HepG2 (cell line): Measurements from ENCODE around the gene OSBPL10. TPM values are rescaled to one million over a fixed set of nuclear protein-coding genes. Genes with fewer than 3 reads are reported as not detected.

Source experiments
- ATAC-seq: fragments of 200-7000 bp; cut with Tn5 transposase; 3 replicates; pipeline ENCODE4 v1.9.1; 2020; ENCODE audit warnings: mild to moderate bottlenecking, moderate library complexity
- BruUV-seq: library from RNA; stranded (reverse); fragments of 400-500 nt; replicated peaks from 2 replicates; lab custom pipeline; 2021; lab: Mats Ljungman, UMichigan
- CTCF ChIA-PET: fragments of 300-600 bp; formaldehyde crosslinking; extraction: SDS; loops from one replicate; lab custom pipeline; 2021; ENCODE audit warnings: low total read pairs, inconsistent platforms, low intra/inter-chr PET ratio; lab: Yijun Ruan, JAX
- POLR2A ChIA-PET: fragments of 350-600 bp; sonication (Branson Sonifier 250); formaldehyde crosslinking; loops from one replicate; lab custom pipeline; 2020; ENCODE audit warnings: antibody characterized with exemption, inconsistent platforms; lab: Yijun Ruan, JAX
- DNase-seq: peaks from one replicate; pipeline ENCODE4 v3.0.0-alpha.2; 2015; ENCODE audit warnings: low spot score
- FAIRE-seq: peaks from 3 replicates; lab custom pipeline; 2011; peaks lifted over from hg19 to GRCh38; lab: Jason Lieb, UNC
- H2AFZ ChIP-seq: one replicate; pipeline ENCODE4 v1.6.1; 2011; ENCODE audit warnings: low read length, inconsistent platforms
- H3K27ac ChIP-seq: fragments of 300-600 bp; 3 replicates; pipeline ENCODE4 v1.8.0; 2011; ENCODE audit warnings: mixed run types, mild to moderate bottlenecking, mixed read lengths, low read length, inconsistent platforms; ENCODE audit not compliant: insufficient read depth; ENCODE audit errors: extremely low read length
- H3K27me3 ChIP-seq, 2 experiments: fragments of 200-600 bp in 1 of 2; 2 replicates in 1 of 2; 3 replicates in 1 of 2; pipeline versions ENCODE4 v1.6.0 to v1.8.0; 2011; ENCODE audit warnings: low read length in 2 of 2, mild to moderate bottlenecking in 2 of 2, moderate library complexity in 2 of 2, inconsistent platforms in 1 of 2; ENCODE audit not compliant: insufficient read depth in 2 of 2, control insufficient read depth in 1 of 2
- H3K36me3 ChIP-seq, 2 experiments: fragments of 200-600 bp in 1 of 2; replicated peaks in 1 of 2; 2 replicates in 1 of 2; 3 replicates in 1 of 2; pipeline versions ENCODE4 v1.5.1 to v1.8.0; 2011; ENCODE audit warnings: low read length in 2 of 2, inconsistent platforms in 1 of 2; ENCODE audit not compliant: insufficient read depth in 2 of 2, control insufficient read depth in 1 of 2
- H3K4me1 ChIP-seq: 2 replicates; pipeline ENCODE4 v1.5.1; 2012; ENCODE audit warnings: low read length, inconsistent platforms; ENCODE audit not compliant: insufficient read depth
- H3K4me2 ChIP-seq: 2 replicates; pipeline ENCODE4 v1.6.0; 2011; ENCODE audit warnings: low read depth, low read length, inconsistent platforms
- H3K4me3 ChIP-seq, 3 experiments: fragments of 200-600 bp in 1 of 3; sonication (generic), shearing (Covaris generic) in 1 of 3; replicated peaks in 1 of 3; 2 replicates each; pipeline ENCODE4 v1.5.1; 2011 to 2016; ENCODE audit warnings: low read length in 3 of 3, inconsistent platforms in 2 of 3, low read depth in 2 of 3, mild to moderate bottlenecking in 2 of 3, control low read depth in 1 of 3, mixed read lengths in 1 of 3; ENCODE audit not compliant: insufficient read depth in 1 of 3
- H3K79me2 ChIP-seq: one replicate; pipeline ENCODE4 v1.6.1; 2011; ENCODE audit warnings: low read length, inconsistent platforms; ENCODE audit not compliant: insufficient read depth
- H3K9ac ChIP-seq: 2 replicates; pipeline ENCODE4 v1.6.0; 2011; ENCODE audit warnings: mild to moderate bottlenecking, low read depth, low read length, inconsistent platforms; ENCODE audit not compliant: insufficient read depth
- H3K9me3 ChIP-seq: 2 replicates; pipeline ENCODE4 v1.5.1; 2012; ENCODE audit warnings: mild to moderate bottlenecking, low read length
- H4K20me1 ChIP-seq: 2 replicates; pipeline ENCODE4 v1.6.0; 2011; ENCODE audit warnings: inconsistent platforms, mild to moderate bottlenecking, low read length, moderate library complexity; ENCODE audit not compliant: insufficient read depth
- ATF7 ChIP-seq, 2 experiments: fragments of 450-650 bp in 1 of 2; sonication (generic) in 1 of 2; formaldehyde crosslinking in 1 of 2; IDR thresholded peaks; 2 replicates each; pipeline versions ENCODE4 v1.4.0 to v1.6.1; 2016 to 2020; ENCODE audit warnings: antibody characterized with exemption in 1 of 2, mild to moderate bottlenecking in 1 of 2, missing genetic modification reagents in 1 of 2
- CC2D1A ChIP-seq: sonication (generic); formaldehyde crosslinking; IDR thresholded peaks from 2 replicates; pipeline ENCODE4 v1.8.1; 2023; ENCODE audit warnings: mild to moderate bottlenecking, missing genetic modification reagents
- CEBPB ChIP-seq: IDR thresholded peaks from 2 replicates; pipeline ENCODE4 v1.6.1; 2011; ENCODE audit warnings: low read depth, low read length, improper control_type of control experiment, borderline replicate concordance
- DPF2 ChIP-seq: sonication (generic); formaldehyde crosslinking; IDR thresholded peaks from 2 replicates; pipeline ENCODE4 v1.4.0; 2020; ENCODE audit warnings: mild to moderate bottlenecking, low read depth, missing genetic modification reagents, borderline replicate concordance
- HMGA1 ChIP-seq: sonication (generic); formaldehyde crosslinking; conservative IDR thresholded peaks from 2 replicates; pipeline ENCODE4 v1.4.0; 2020; ENCODE audit warnings: missing genetic modification reagents
- MXD4 ChIP-seq: IDR thresholded peaks from 2 replicates; pipeline ENCODE4 v1.6.1; 2016; ENCODE audit warnings: mild to moderate bottlenecking, missing biosample characterization, missing genetic modification reagents
- PCBP2 ChIP-seq: fragments of 200-400 bp; formaldehyde crosslinking; optimal IDR thresholded peaks from 2 replicates; pipeline ENCODE3; 2018; ENCODE audit warnings: low read length, low read depth; ENCODE audit not compliant: poor library complexity, severe bottlenecking
- ZBTB25 ChIP-seq: IDR thresholded peaks from 2 replicates; pipeline ENCODE4 v1.6.1; 2018; ENCODE audit warnings: missing genetic modification reagents
- ZEB1 ChIP-seq: IDR thresholded peaks from 2 replicates; pipeline ENCODE4 v1.6.1; 2012; ENCODE audit warnings: mild to moderate bottlenecking, low read depth, inconsistent platforms; ENCODE audit not compliant: insufficient replicate concordance
- ZFP1 ChIP-seq: IDR thresholded peaks from 2 replicates; pipeline ENCODE4 v1.6.1; 2016
- ZNF549 ChIP-seq: sonication (generic); formaldehyde crosslinking; IDR thresholded peaks from 2 replicates; pipeline ENCODE4 v1.5.0; 2020; ENCODE audit warnings: missing genetic modification reagents
- ZNF597 ChIP-seq: sonication (generic); formaldehyde crosslinking; IDR thresholded peaks from 2 replicates; pipeline ENCODE4 v1.5.0; 2020; ENCODE audit warnings: missing genetic modification reagents
- WGBS: methylation state at CpG from one replicate; pipeline ENCODE4 v1.1.6; 2017; ENCODE audit warnings: low lambda C conversion rate; 5-methylcytosine and 5-hydroxymethylcytosine counted together
- in situ Hi-C: cut with HindIII; loops from 2 replicates; pipeline ENCODE4 v1.10.0; 2017; ENCODE audit warnings: low pct_unique_long_range_greater_than_20kb; ENCODE audit not compliant: extremely low pct_ligation_motif_present
- intact Hi-C: fragments of 100-400 bp; cut with micrococcal nuclease; formaldehyde crosslinking; loops from one replicate; pipeline ENCODE4 v1.10.0; 2022; ENCODE audit not compliant: unreplicated experiment
- polyA plus RNA-seq, 8 experiments: library from polyadenylated mRNA; depleted of rRNA in 3 of 8; stranded (reverse) in 7 of 8; unstranded in 1 of 8; fragments of >200 nt; fragmentation: Illumina TruSeq in 4 of 8; extraction: Trizol in 4 of 8; gene quantifications; 2 replicates each; pipeline versions ENCODE4 v1.2.1 to v1.2.3, GENCODE V29; 2011 to 2016; ENCODE audit warnings: low read depth in 4 of 8, missing spikeins in 1 of 8, mixed read lengths in 1 of 8; ENCODE audit not compliant: insufficient read depth in 1 of 8
- total RNA-seq, 5 experiments: library from RNA; depleted of rRNA; stranded (reverse); fragments of >200 nt; fragmentation: Illumina TruSeq; extraction: Trizol; gene quantifications; 2 replicates each; pipeline ENCODE4 v1.2.3, GENCODE V29; 2016; ENCODE audit warnings: low read depth in 1 of 5
- TF ChIP-seq, protein P1 (sequence below): sonication (generic); formaldehyde crosslinking; IDR thresholded peaks from 2 replicates; pipeline ENCODE4 v1.9.0; 2021; ENCODE audit warnings: missing genetic modification reagents, mild to moderate bottlenecking, borderline replicate concordance
- TF ChIP-seq, protein P2 (sequence below): sonication (generic); formaldehyde crosslinking; IDR thresholded peaks from 2 replicates; pipeline ENCODE4 v1.5.0; 2020; ENCODE audit warnings: mild to moderate bottlenecking, missing genetic modification reagents, borderline replicate concordance

The OSBPL10 gene
- total and polyA plus RNA-seq, 2 of the 13 experiments (the other 11 are each of a cell fraction or from before 2014, with no cell fraction given): 10.3 to 28.6 TPM

GRCh38 chr3:31896026-31896425, 85.0 kb downstream of the OSBPL10 start:
- no peak overlapping the region for H3K4me3 ChIP-seq
- H3K36me3 ChIP-seq: peaks cover 0 to 4% of the 10 kb centered on the region in 2 experiments; a peak in 2 of 5 replicates
- no peak overlapping the region for H3K27ac ChIP-seq
- ChIA-PET CTCF (no interaction called here), POLR2A (no interaction called here)
- H3K4me1 ChIP-seq: peaks cover 17% of the 10 kb centered on the region
- BruUV-seq: no TSS peak
- in situ Hi-C loops (no loop called here), intact Hi-C loops (no loop called here)
- ATAC-seq (no peak), FAIRE-seq (no peak), DNase-seq (no peak)
- no peak overlapping the region for H3K9ac ChIP-seq
- no peaks in the 10 kb centered on the region for H3K27me3 ChIP-seq
- H3K4me2 ChIP-seq: no peak overlapping the region
- no peaks in the 10 kb centered on the region for H4K20me1 ChIP-seq
- peaks cover 20% of the 10 kb centered on the region for H3K79me2 ChIP-seq
- H3K9me3 ChIP-seq: no peaks in the 10 kb centered on the region
- no peak overlapping the region for H2AFZ ChIP-seq
- 90% methylated on average over 1 of the region's 1 CpG for WGBS
- TF ChIP-seq CEBPB: peak; percentile 38; the same call in 1 of the 2 replicates
- TF ChIP-seq, protein P1, sequence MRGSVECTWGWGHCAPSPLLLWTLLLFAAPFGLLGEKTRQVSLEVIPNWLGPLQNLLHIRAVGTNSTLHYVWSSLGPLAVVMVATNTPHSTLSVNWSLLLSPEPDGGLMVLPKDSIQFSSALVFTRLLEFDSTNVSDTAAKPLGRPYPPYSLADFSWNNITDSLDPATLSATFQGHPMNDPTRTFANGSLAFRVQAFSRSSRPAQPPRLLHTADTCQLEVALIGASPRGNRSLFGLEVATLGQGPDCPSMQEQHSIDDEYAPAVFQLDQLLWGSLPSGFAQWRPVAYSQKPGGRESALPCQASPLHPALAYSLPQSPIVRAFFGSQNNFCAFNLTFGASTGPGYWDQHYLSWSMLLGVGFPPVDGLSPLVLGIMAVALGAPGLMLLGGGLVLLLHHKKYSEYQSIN (CRISPR knock-in tag): no peak
- no peak for TF ChIP-seq ZNF549 (CRISPR knock-in tag)
- TF ChIP-seq ZFP1: no peak
- no peak for TF ChIP-seq DPF2 (CRISPR knock-in tag)
- TF ChIP-seq ATF7 (IDR thresholded peaks at IDR 0.05): peak; percentile 38; the same call in 1 of the 2 replicates
- TF ChIP-seq ATF7 (CRISPR knock-in tag; IDR thresholded peaks at IDR 0.05): no peak
- TF ChIP-seq ZBTB25 (CRISPR knock-in tag): no peak
- TF ChIP-seq ZEB1: no peak
- no peak for TF ChIP-seq PCBP2
- no peak for TF ChIP-seq HMGA1
- TF ChIP-seq MXD4 (CRISPR knock-in tag): no peak
- no peak for TF ChIP-seq CC2D1A (CRISPR knock-in tag)
- TF ChIP-seq ZNF597 (CRISPR knock-in tag): no peak
- TF ChIP-seq, protein P2, sequence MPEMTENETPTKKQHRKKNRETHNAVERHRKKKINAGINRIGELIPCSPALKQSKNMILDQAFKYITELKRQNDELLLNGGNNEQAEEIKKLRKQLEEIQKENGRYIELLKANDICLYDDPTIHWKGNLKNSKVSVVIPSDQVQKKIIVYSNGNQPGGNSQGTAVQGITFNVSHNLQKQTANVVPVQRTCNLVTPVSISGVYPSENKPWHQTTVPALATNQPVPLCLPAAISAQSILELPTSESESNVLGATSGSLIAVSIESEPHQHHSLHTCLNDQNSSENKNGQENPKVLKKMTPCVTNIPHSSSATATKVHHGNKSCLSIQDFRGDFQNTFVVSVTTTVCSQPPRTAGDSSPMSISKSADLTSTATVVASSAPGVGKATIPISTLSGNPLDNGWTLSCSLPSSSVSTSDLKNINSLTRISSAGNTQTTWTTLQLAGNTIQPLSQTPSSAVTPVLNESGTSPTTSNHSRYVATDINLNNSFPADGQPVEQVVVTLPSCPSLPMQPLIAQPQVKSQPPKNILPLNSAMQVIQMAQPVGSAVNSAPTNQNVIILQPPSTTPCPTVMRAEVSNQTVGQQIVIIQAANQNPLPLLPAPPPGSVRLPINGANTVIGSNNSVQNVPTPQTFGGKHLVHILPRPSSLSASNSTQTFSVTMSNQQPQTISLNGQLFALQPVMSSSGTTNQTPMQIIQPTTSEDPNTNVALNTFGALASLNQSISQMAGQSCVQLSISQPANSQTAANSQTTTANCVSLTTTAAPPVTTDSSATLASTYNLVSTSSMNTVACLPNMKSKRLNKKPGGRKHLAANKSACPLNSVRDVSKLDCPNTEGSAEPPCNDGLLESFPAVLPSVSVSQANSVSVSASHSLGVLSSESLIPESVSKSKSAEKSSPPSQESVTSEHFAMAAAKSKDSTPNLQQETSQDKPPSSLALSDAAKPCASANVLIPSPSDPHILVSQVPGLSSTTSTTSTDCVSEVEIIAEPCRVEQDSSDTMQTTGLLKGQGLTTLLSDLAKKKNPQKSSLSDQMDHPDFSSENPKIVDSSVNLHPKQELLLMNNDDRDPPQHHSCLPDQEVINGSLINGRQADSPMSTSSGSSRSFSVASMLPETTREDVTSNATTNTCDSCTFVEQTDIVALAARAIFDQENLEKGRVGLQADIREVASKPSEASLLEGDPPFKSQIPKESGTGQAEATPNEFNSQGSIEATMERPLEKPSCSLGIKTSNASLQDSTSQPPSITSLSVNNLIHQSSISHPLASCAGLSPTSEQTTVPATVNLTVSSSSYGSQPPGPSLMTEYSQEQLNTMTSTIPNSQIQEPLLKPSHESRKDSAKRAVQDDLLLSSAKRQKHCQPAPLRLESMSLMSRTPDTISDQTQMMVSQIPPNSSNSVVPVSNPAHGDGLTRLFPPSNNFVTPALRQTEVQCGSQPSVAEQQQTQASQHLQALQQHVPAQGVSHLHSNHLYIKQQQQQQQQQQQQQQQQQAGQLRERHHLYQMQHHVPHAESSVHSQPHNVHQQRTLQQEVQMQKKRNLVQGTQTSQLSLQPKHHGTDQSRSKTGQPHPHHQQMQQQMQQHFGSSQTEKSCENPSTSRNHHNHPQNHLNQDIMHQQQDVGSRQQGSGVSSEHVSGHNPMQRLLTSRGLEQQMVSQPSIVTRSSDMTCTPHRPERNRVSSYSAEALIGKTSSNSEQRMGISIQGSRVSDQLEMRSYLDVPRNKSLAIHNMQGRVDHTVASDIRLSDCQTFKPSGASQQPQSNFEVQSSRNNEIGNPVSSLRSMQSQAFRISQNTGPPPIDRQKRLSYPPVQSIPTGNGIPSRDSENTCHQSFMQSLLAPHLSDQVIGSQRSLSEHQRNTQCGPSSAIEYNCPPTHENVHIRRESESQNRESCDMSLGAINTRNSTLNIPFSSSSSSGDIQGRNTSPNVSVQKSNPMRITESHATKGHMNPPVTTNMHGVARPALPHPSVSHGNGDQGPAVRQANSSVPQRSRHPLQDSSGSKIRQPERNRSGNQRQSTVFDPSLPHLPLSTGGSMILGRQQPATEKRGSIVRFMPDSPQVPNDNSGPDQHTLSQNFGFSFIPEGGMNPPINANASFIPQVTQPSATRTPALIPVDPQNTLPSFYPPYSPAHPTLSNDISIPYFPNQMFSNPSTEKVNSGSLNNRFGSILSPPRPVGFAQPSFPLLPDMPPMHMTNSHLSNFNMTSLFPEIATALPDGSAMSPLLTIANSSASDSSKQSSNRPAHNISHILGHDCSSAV (CRISPR knock-in tag): no peak
